Pancreas (tissue), 10 donors: ENCODE data around the gene GRIN3A. TPM values are rescaled to one million over a fixed set of nuclear protein-coding genes. Genes with fewer than 3 reads are reported as not detected.

ENCODE experiments used
- ATAC-seq, 4 donors: fragments of 200-7000 bp; cut with Tn5 transposase; one replicate each; pipeline versions ENCODE4 v1.8.0 to v1.9.1; 2020; ENCODE audit warnings: mild to moderate bottlenecking in 4 of 4, moderate library complexity in 4 of 4
- DNase-seq, 6 donors: peaks; one replicate each; pipeline ENCODE4 v3.0.0-alpha.2; 2020
- FAIRE-seq: peaks from 2 replicates; lab custom pipeline; 2012; peaks lifted over from hg19 to GRCh38; lab: Jason Lieb, UNC
- H3K27ac ChIP-seq, 4 donors: fragments of 200-600 bp; sonication (generic); 1 replicate in 3 of 4; 2 replicates in 1 of 4; pipeline versions ENCODE4 v1.5.0 to v1.8.0; 2020
- H3K27me3 ChIP-seq, 4 donors: fragments of 200-600 bp; one replicate each; pipeline ENCODE4 v1.8.0; 2021
- H3K36me3 ChIP-seq, 3 donors: fragments of 200-600 bp; sonication (generic) in 1 of 3; one replicate each; pipeline versions ENCODE4 v1.5.0 to v1.8.0; 2020 to 2021
- H3K4me1 ChIP-seq, 3 donors: fragments of 200-600 bp; one replicate each; pipeline ENCODE4 v1.8.0; 2021
- H3K4me3 ChIP-seq, 4 donors: fragments of 200-600 bp; sonication (generic) in 2 of 4; one replicate each; pipeline versions ENCODE4 v1.5.0 to v1.8.0; 2020 to 2021
- H3K9me3 ChIP-seq, 4 donors: fragments of 200-600 bp; one replicate each; pipeline ENCODE4 v1.8.0; 2021
- WGBS, 2 donors: extraction: QIAGEN DNeasy Blood & Tissue Kit; methylation state at CpG; one replicate each; pipeline ENCODE4 v1.1.7; 2013; 5-methylcytosine and 5-hydroxymethylcytosine counted together
- intact Hi-C, 3 donors: fragments of 100-400 bp; cut with DNase I; formaldehyde crosslinking; loops; one replicate each; pipeline versions ENCODE4 v1.11.1 to v1.14.2; 2022
- polyA plus RNA-seq, 2 donors: library from polyadenylated mRNA; stranded (reverse); fragments of 200-250 nt; gene quantifications; one replicate each; pipeline ENCODE4 v1.2.3, GENCODE V29; 2013
- total RNA-seq, 6 donors: library from RNA; stranded (reverse); fragmentation: NEBNext Ultra II Directional in 4 of 6; extraction: Animal tissue kit (Norgen Biotek cat#: 25700) in 4 of 6; gene quantifications; one replicate each; pipeline versions ENCODE4 v1.2.1 to v1.2.4, GENCODE V29; 2021 to 2023
- TF ChIP-seq, protein P1 (sequence below), 4 donors: fragments of 200-600 bp; sonication (generic) in 3 of 4; IDR thresholded peaks; one replicate each; pipeline versions ENCODE4 v1.5.0 to v1.8.0; 2021; ENCODE audit warnings: antibody characterized with exemption in 4 of 4
- donor health status: healthy with polysubstance abuse.
- donor health status: DM: no; HTN: no; CAD: no; lungs with moderate emphysema.
- donor health status: DM: no; HTN: no; CAD: no.
- donor health status: control.
- donor health status: control.
- donor health status: Bipolar disorder and iron deficiency.
- donor health status: DM: yes; HTN: yes; CAD: no.
- donor health status: DM: no; HTN: no; CAD: no.
- donor health status: DM: no; HTN: no; CAD: no.
- donor health status: DM: yes; HTN: yes; CAD: no.

Gene GRIN3A
- total and polyA plus RNA-seq, 8 donors, result under 0.01 to 0.09 (median 0.05) TPM; not detected in 2

DNA sequence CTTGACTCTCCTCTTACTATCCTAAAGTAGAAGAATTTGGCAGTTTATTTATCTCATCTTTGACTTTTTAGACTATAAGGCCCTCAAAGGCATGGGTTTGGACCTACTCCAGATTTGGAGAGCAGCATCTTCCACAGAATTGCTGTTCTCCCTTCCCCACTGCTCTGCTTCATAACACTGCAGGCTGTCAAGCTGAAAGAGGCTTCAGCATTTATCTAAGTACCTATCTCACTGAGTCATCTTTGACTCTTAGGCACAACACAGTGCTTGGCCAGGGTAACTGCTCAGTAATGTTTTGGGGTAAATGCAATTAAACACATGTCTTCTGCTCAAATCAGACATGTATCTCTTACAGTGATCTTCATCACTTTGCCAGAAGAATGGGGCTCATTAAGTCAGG is 60.6 kb downstream of the GRIN3A start:
- H3K27ac ChIP-seq, result no peak overlapping the region
- no peaks in the 10 kb centered on the region for H3K4me1 ChIP-seq
- FAIRE-seq (no peak), DNase-seq (no peak), ATAC-seq (no peak)
- TF ChIP-seq, protein P1, sequence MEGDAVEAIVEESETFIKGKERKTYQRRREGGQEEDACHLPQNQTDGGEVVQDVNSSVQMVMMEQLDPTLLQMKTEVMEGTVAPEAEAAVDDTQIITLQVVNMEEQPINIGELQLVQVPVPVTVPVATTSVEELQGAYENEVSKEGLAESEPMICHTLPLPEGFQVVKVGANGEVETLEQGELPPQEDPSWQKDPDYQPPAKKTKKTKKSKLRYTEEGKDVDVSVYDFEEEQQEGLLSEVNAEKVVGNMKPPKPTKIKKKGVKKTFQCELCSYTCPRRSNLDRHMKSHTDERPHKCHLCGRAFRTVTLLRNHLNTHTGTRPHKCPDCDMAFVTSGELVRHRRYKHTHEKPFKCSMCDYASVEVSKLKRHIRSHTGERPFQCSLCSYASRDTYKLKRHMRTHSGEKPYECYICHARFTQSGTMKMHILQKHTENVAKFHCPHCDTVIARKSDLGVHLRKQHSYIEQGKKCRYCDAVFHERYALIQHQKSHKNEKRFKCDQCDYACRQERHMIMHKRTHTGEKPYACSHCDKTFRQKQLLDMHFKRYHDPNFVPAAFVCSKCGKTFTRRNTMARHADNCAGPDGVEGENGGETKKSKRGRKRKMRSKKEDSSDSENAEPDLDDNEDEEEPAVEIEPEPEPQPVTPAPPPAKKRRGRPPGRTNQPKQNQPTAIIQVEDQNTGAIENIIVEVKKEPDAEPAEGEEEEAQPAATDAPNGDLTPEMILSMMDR (IDR thresholded peaks at IDR 0.05), result no peak
- H3K27me3 ChIP-seq, result no peaks in the 10 kb centered on the region
- intact Hi-C loops, result no loop called here
- no peaks in the 10 kb centered on the region for H3K9me3 ChIP-seq
- no peaks in the 10 kb centered on the region for H3K36me3 ChIP-seq
- H3K4me3 ChIP-seq, result no peak overlapping the region

DNA sequence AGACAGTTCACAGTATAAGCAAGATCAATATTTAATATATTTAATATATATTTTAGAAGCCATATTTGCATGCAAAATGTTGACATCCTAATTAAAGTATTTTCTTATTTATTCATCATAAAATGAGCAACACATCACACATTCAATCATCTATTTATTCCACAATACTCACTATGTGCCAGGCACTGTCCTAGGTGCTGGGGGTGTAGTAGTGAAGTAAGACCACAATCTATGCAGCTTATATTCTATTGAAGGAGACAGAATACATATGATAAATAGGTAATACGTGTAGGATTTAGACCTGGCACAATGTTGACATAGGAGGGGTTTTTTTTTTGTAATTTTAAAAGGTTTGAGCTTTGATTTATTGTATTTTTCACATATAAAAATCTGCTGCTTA is 63.1 kb downstream of the GRIN3A start:
- Histone ChIP-seq H3K4me3 (no peak overlapping the region), H3K9me3 (no peaks in the 10 kb centered on the region), H3K27ac (no peak overlapping the region), H3K27me3 (no peaks in the 10 kb centered on the region), H3K36me3 (no peaks in the 10 kb centered on the region), H3K4me1 (no peaks in the 10 kb centered on the region)
- TF ChIP-seq, protein P1 (IDR thresholded peaks at IDR 0.05), result no peak
- DNase-seq, result no peak
- 47 to 69% methylated on average over 1 of the region's 1 CpG for WGBS, 2 donors
- ATAC-seq, result no peak
- intact Hi-C loops, result no loop called here
- no peak for FAIRE-seq

DNA sequence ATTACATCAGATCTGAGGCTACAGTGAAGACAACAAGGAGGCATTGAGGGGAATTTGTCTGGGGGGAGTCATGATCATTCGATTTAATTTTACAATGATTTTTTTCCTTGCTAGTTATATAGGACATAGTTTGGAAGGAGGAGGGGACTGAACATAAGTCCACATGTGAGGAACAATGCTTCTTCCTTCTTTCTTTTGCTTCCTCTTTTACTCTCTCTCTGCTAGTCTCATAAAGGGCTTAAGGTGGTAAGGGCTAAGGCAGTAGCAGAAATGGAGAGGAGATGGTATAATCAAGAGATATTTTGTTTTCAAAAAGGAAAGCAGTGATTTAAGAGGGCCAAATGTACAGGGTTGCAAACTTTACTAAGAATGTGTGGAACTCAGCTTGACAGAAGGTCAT is 64.3 kb downstream of the GRIN3A start:
- ATAC-seq, result peak in 1 of 4 donors; percentile 49
- no peaks in the 10 kb centered on the region for H3K36me3 ChIP-seq
- H3K9me3 ChIP-seq, result no peaks in the 10 kb centered on the region
- no peak overlapping the region for H3K27ac ChIP-seq
- 40 to 65% methylated on average over 1 of the region's 1 CpG for WGBS, 2 donors
- H3K4me1 ChIP-seq, result no peaks in the 10 kb centered on the region
- DNase-seq, result no peak
- TF ChIP-seq, protein P1 (IDR thresholded peaks at IDR 0.05), result no peak
- FAIRE-seq, result no peak
- no peaks in the 10 kb centered on the region for H3K27me3 ChIP-seq
- no peak overlapping the region for H3K4me3 ChIP-seq
- intact Hi-C loops, result no loop called here

- no peak overlapping the region for H3K4me3 ChIP-seq
- intact Hi-C loops, result no loop called here
- H3K27ac ChIP-seq, result no peak overlapping the region
- H3K27me3 ChIP-seq, result no peaks in the 10 kb centered on the region
- peak; percentile 86 for FAIRE-seq
- TF ChIP-seq, protein P1 (IDR thresholded peaks at IDR 0.05), result no peak
- H3K4me1 ChIP-seq, result no peaks in the 10 kb centered on the region
- H3K9me3 ChIP-seq, result no peaks in the 10 kb centered on the region
- no peaks in the 10 kb centered on the region for H3K36me3 ChIP-seq
- no peak for DNase-seq
- no peak for ATAC-seq
- WGBS, 2 donors, result 79 to 84% methylated on average over 2 of the region's 2 CpGs
Observed at GRCh38 chr9:101673642-101674041, 64.8 kb downstream of the GRIN3A start.

- ATAC-seq, result no peak
- FAIRE-seq, result no peak
- Histone ChIP-seq H3K27ac (no peak overlapping the region), H3K4me1 (no peaks in the 10 kb centered on the region), H3K36me3 (no peaks in the 10 kb centered on the region), H3K9me3 (no peaks in the 10 kb centered on the region), H3K27me3 (no peaks in the 10 kb centered on the region), H3K4me3 (no peak overlapping the region)
- TF ChIP-seq, protein P1 (IDR thresholded peaks at IDR 0.05), result no peak
- intact Hi-C loops, result no loop called here
- no peak for DNase-seq
- WGBS, 2 donors, result 68 to 76% methylated on average over 1 of the region's 1 CpG
Observed at GRCh38 chr9:101671567-101671966, 66.9 kb downstream of the GRIN3A start.
